NCI-H1417 (cell line): Measurements from ENCODE around the gene SYNE2.
A peak's percentile ranks its signal among the peaks of the same experiment; 100 is the strongest.
"Not testable (repeated sequence)": the region's sequence is repeated elsewhere in the genome, so short reads cannot be mapped to it uniquely, and the experiment has no call there.

Source experiments
- DNase-seq, 3 experiments: peaks; one replicate each; lab custom pipeline; 2025; lab: John Stamatoyannopoulos, UW

SYNE2 gene

DNA sequence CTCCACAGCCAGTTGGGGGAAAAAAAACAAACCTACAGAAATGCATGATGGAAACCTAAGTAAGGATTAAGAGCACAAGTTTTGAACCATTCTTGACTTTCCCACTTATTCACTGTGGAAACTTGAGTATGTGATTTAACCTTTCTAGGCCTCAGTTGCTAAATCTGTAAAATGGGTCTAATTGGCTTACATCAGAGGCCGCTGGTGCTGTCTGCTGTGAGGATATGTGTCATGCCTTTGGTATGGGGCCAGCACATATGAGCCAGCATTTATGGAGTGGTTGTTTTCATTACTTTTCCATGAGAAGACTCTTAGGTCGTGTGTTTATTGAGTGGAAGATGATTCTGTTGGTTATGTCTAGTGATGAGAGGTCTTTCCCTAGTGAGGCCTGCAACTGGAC, 339.0 kb downstream of the SYNE2 start:
- no peak for DNase-seq

- DNase-seq: no peak
Measured at GRCh38 chr14:64193821-64194220, 341.0 kb downstream of the SYNE2 start.

DNA sequence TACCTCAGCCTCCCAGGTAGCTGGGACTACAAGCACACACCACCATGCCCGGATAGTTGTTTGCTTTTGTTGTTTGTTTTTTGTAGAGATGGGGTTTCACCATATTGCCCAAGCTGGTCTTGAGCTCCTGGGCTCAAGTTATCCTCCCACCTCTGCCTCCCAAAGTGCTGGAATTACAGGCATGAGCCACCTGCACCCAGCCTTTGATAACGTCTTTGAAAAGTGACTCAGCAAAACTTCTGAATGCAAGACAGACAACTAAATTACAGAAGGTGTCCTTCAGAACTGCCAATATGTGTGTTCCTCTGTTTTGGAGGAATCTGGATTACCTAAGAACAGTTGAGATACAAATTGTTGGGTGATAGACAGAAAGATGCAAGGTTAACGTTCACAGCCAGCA, 341.6 kb downstream of the SYNE2 start:
- DNase-seq: no peak

- no peak for DNase-seq
Measured at GRCh38 chr14:64195199-64195598, 342.4 kb downstream of the SYNE2 start.

DNA sequence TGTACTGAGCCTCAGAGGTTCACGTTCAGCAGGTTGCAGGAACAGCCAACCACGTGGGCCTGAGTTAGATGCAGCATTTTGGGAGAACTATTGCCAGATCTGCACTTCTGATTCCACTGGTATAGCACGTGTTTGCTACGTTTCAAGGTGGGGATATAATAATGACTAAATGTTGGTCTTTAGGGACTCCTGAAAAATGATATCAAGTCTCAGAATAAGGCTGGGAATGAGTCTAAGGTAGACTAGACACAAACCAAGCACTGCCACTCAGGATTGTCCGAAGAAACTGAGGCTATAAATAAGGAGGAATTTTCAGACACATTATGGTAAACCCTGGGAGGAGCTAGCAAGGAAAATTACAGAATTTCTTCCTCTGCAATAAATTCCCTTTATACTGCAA, 343.3 kb downstream of the SYNE2 start:
- no peak for DNase-seq

- peak; percentile 69 to 95 (median 87) for DNase-seq
Measured at GRCh38 chr14:64196814-64197411, 344.1 kb downstream of the SYNE2 start.

DNA sequence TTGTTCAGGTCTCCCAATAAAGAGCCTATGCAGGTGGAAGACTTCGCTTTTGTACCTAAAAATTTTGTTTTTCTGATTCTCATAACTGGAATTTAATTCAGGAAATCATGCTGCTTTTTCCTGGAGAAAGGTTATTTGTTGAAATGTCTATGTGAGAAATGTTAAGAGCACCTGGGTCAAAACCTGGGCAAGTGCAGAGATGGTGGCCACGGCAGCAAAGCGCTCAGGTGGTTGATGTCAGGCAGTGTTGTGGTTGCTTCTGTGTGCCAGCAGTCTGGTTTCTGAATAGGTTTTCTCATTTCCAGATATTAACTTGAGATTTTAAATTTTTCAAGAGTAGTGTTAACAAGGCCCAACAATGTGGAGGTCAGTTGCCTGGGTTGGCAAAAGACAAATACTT, 345.2 kb downstream of the SYNE2 start:
- DNase-seq: no peak

DNA sequence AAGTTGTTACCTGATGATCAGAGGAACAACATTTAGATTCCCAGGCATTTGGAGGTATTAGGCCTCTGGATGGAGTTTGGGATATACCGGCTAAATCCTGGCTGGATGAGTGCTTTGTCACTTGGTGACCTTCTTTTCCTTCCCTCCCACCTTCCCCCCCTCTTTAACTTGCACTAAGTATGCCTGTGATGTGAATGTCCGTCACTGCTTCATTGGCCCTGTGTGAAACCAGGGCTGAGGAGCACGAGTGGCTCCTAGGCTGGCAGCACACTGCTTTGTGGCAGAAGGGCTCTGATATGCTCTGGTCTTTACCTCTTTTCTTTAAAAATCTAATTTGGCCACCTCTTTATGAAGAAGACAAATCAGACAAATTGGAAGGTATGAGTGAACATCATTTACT, 345.7 kb downstream of the SYNE2 start:
- no peak for DNase-seq

DNA sequence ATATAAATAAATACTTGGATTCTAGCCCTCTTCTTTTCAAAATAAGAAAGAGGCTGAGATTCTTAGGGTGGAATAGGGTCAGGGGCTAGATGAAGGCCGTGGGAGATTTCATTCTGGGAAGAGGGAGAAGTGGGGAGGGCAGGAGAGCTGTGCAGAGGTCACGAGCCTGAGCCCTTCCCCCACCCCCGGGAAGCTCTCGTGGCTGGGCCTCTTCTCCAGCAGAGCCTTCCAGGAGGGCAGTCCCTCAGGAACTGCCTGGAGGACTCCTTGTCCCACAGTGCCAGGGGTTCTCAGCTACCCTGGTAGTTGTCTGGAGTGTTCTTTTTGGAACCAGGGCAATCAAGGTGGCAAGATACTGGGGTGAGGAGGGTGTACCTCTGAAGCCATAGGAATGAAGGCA, 347.4 kb downstream of the SYNE2 start:
- no peak for DNase-seq

GRCh38 chr14:64201296-64201695, 348.5 kb downstream of the SYNE2 start:
- DNase-seq: no peak

DNA sequence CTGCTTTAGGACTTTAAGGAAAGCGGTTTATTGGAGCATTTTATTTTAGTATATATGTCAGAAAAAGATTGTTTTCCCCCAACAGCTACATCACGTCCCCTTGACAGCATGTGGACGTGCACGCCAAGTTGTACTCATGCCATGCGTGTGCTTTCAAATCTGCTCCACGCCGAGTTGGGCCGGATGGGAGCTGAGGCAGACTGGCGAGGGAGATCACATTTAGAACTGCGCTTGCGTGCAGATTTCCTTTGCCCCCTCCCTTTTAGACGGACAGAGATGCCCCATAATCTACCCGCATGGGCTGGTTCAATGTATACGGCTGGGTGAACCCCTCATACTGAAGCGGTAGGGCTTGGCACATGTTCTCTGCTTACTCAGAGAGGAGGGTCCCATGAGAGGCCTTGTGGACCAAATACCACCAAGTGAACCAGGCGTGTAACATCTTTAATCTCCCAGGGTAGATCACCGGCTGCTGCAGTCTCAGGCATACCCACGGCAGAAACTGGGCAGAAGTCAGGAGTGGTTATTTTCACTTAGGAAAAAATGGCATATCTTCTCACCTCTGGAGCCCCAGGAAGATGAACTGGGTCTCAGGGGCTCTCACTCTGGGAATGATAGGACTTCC, 349.2 kb downstream of the SYNE2 start:
- DNase-seq: no peak

GRCh38 chr14:64202716-64203115, 349.9 kb downstream of the SYNE2 start:
- DNase-seq: peak in 1 of 3 experiments; percentile 36

GRCh38 chr14:64203366-64204006, 350.7 kb downstream of the SYNE2 start:
- DNase-seq: no peak

DNA sequence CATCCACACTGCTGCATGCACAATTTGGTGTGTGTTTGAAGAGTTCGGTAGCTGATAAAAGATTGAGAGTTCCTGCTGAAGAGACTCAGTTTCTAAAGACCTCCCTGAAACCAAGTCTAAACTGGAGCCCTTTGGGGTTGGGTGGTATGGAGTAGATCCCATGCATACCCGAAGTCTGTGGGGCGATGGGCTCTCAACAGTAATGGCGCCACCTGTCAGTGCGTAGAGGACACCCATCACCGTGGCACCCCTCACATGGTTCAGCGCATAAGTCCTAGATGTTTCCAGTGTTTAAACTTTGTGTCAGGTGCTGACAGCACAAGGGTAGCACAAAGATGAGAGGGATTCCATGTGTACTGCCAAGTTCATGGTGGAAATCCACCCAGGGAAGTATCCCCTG, 355.5 kb downstream of the SYNE2 start:
- DNase-seq: no peak

- no peak for DNase-seq
Measured at GRCh38 chr14:64208981-64209380, 356.2 kb downstream of the SYNE2 start.

- no peak for DNase-seq
Measured at GRCh38 chr14:64209444-64210131, 356.8 kb downstream of the SYNE2 start.

DNA sequence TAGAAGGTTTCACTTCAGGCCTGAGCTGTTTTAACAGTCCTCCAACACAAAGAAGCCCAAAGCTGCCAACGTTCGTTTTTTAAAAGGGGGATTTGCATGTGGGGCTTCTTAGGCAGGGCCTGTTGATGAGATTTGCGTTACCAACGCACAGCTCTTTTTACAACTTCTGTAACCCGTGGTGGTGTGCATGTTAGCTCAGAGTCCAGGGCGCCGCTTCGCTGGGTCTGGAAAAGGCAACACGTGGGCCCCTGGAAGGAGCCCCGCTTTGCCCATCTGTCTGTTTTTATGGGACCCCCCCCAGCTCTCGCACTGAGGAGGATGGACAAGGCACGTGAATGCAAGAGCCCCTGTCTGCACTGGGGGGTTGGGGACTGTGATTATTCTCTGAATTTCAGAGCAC, 357.4 kb downstream of the SYNE2 start:
- DNase-seq: no peak

GRCh38 chr14:64210912-64211311, 358.1 kb downstream of the SYNE2 start:
- DNase-seq: not testable (repeated sequence)

DNA sequence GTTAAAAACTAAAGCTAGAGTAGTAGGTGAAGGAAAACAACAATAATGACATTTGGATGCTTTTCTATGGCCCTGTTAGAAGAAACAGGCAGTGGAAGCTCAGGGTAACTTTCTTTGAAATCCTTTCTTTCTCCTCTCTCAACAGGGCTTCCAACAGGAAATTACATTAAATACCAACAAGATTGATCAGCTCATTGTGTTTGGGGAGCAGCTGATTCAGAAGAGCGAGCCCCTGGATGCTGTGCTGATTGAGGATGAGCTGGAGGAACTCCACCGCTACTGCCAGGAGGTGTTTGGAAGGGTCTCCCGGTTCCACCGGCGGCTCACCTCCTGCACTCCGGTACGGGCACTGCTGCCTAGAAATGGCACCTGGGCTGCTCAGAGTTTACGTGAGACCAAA, 359.9 kb downstream of the SYNE2 start:
- DNase-seq: no peak

- DNase-seq: no peak
Measured at GRCh38 chr14:64213086-64213485, 360.3 kb downstream of the SYNE2 start.

- no peak for DNase-seq
Measured at GRCh38 chr14:64213853-64214570, 361.2 kb downstream of the SYNE2 start.

GRCh38 chr14:64215274-64215673, 362.5 kb downstream of the SYNE2 start:
- DNase-seq: no peak
